ENCODE results near the gene FGGY.
"Not testable (repeated sequence)": the region's sequence is repeated elsewhere in the genome, so short reads cannot be mapped to it uniquely, and the experiment has no call there.

FGGY gene

DNA sequence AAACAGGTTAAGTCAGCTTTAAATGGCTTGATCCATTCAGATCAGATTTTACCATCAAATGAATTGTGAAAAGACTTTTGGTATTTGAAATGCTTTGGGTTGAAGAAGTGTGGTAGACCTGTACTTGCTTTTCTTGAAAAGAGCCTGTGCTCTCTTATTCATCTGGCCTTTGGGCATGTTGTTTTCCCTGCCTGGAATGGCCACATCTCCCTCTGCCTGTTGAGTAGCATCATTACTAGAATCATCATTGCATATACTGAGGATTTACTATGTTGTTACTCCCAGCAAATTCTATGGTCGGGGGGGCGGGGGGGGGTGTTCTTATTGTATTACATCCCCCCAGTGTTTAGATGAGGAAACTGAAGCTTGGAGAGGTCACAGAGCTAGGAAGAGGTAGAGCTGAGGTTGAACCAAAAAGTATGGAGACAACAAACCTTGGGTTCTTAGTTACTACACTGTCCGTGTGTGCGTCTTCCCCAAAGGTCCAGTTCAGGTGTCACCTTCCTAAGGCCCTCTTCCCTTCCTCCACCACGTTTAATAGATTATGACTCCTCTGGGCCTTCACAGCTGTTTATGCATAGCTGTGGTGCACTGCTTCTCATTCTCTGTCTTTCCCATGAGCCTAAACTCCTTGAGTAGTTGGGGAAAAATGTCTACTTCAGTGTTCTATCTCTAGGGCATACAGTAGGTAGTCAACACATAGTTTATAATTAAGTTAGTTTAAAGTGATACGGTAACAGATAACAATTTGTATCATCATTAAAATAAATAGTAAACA is 271.5 kb downstream of the FGGY start:
- H3K4me3 ChIP-seq (replicated peaks; ENCODE audit: low read depth, low read length) = no peak overlapping the region
- TF ChIP-seq CTCF (IDR thresholded peaks at IDR 0.05; ENCODE audit: low read depth, low read length, missing control alignments) = no peak
- no peak for DNase-seq (ENCODE audit: extremely low read depth, low read depth)

DNA sequence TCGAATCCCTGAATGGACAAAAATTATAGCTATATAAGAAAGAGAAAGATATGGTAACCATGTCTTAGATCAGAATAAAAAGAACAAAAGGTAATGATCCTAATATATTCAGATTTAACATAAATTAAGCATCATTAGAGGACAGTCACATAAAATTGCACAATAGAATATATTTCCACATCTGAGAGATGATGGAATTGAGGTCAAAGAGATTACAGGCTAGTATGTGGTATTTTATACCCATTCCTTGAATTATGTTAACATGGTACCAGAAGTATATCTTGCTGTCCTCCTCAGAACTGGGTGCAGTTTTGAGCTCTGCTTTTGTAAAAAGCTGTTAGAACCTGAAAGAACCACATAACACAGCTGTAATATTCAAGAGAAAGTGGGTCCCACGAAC is 272.3 kb downstream of the FGGY start:
- no peak for TF ChIP-seq CTCF (IDR thresholded peaks at IDR 0.05; ENCODE audit: low read depth, low read length, missing control alignments)
- H3K4me3 ChIP-seq (replicated peaks; ENCODE audit: low read depth, low read length) = no peak overlapping the region
- no peak for DNase-seq (ENCODE audit: extremely low read depth, low read depth)

DNA sequence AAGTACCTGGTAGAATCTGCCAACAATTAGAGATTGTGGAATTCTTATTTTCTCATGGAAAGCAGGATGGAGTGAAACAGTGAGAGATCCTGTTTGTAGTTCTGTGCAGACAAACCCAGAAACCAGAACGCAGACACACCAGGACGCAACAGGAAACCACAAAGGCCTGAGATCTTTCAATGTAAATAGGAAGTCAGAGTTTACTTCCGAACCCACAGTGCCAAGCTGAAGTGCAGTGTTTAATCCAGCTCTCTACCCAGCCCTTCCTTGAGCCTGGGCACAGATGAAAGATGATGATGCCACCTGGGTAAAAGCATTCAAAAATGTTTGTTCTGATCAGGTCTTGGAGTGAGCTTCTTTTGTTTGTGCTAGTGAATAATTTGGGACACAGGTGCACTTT is 273.6 kb downstream of the FGGY start:
- no peak for TF ChIP-seq CTCF (IDR thresholded peaks at IDR 0.05; ENCODE audit: low read depth, low read length, missing control alignments)
- no peak overlapping the region for H3K4me3 ChIP-seq (replicated peaks; ENCODE audit: low read depth, low read length)
- no peak for DNase-seq (ENCODE audit: extremely low read depth, low read depth)

- no peak overlapping the region for H3K4me3 ChIP-seq (replicated peaks; ENCODE audit: low read depth, low read length)
- peak; percentile 92 for DNase-seq (ENCODE audit: extremely low read depth, low read depth)
- TF ChIP-seq CTCF (IDR thresholded peaks at IDR 0.05; ENCODE audit: low read depth, low read length, missing control alignments) = peak; percentile 42
Observed at GRCh38 chr1:59574085-59574484, 277.2 kb downstream of the FGGY start.

DNA sequence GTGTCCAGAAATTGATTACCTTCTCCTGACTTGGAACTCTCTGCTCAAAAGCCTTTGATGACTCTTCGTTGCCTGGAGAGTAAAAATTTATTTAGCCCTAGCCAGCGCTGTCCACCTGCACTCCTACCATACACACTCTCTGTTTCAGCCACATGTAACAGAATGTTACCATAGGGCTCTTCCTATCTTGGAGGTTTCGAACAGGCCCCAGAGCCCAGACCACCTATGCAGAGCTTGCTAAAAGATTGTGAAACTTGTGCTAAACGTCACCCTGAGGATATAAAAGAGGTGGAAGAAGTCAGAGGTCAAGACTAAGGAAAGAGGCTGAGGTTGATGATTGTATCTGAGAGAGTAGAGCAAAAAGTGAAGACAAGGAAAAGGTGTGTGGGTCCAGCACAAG is 280.9 kb downstream of the FGGY start:
- TF ChIP-seq CTCF (IDR thresholded peaks at IDR 0.05; ENCODE audit: low read depth, low read length, missing control alignments) = no peak
- no peak for DNase-seq (ENCODE audit: extremely low read depth, low read depth)
- no peak overlapping the region for H3K4me3 ChIP-seq (replicated peaks; ENCODE audit: low read depth, low read length)

GRCh38 chr1:59579222-59579621 is 282.3 kb downstream of the FGGY start:
- no peak for TF ChIP-seq CTCF (IDR thresholded peaks at IDR 0.05; ENCODE audit: low read depth, low read length, missing control alignments)
- no peak overlapping the region for H3K4me3 ChIP-seq (replicated peaks; ENCODE audit: low read depth, low read length)
- DNase-seq (ENCODE audit: extremely low read depth, low read depth) = no peak

DNA sequence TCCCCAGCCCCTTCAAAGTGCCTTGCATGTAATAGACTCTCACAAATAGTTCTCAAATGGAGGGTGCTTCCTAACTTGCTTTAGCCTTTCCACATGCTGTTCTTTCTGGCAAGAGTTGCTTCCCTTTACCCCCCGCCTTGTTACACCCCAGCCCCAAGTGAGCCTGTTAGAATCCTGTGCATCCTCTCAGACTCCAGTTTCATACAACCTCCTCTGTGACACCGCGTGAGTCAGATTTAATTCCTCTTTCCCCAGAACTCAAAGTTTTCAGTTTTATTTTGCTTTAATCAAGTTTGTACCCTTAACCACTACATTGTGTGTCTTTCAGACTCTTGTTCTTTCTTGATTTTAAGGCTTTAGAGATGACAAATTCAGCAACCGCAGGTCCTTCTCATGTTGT is 283.4 kb downstream of the FGGY start:
- no peak for TF ChIP-seq CTCF (IDR thresholded peaks at IDR 0.05; ENCODE audit: low read depth, low read length, missing control alignments)
- H3K4me3 ChIP-seq (replicated peaks; ENCODE audit: low read depth, low read length) = no peak overlapping the region
- DNase-seq (ENCODE audit: extremely low read depth, low read depth) = no peak

DNA sequence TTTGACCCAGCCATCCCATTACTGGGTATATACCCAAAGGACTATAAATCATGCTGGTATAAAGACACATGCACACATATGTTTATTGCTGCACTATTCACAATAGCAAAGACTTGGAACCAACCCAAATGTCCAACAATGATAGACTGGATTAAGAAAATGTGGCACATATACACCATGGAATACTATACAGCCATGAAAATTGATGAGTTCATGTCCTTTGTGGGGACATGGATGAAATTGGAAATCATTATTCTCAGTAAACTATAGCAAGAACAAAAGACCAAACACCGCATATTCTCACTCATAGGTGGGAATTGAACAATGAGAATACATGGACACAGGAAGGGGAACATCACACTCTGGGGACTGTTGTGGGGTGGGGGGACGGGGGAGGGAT is 295.5 kb downstream of the FGGY start:
- H3K4me3 ChIP-seq (replicated peaks; ENCODE audit: low read depth, low read length); DNase-seq (ENCODE audit: extremely low read depth, low read depth): not testable (repeated sequence)
